GM12878 (cell line): ENCODE measurements around the gene CLASP1. TPM values are rescaled to one million over a fixed set of nuclear protein-coding genes. Genes with fewer than 3 reads are reported as not detected.

Experiments used
- ATAC-seq: fragments of 200-7000 bp; cut with Tn5 transposase; 3 replicates; pipeline ENCODE4 v1.9.1; 2020; ENCODE audit warnings: mild to moderate bottlenecking, moderate library complexity
- BruUV-seq: library from RNA; stranded (reverse); fragments of 400-500 nt; replicated peaks from 2 replicates; lab custom pipeline; 2021; lab: Mats Ljungman, UMichigan
- CTCF ChIA-PET: fragments of 300-600 bp; sonication (Branson Sonifier 250); formaldehyde crosslinking; extraction: SDS; loops from one replicate; lab custom pipeline; 2021; ENCODE audit warnings: inconsistent platforms; lab: Yijun Ruan, JAX
- POLR2A ChIA-PET: fragments of 350-600 bp; formaldehyde crosslinking; extraction: SDS; loops from one replicate; lab custom pipeline; 2021; ENCODE audit warnings: inconsistent platforms; lab: Charles Lee
- RAD21 ChIA-PET: fragments of 300-600 bp; sonication (Branson Sonifier 250); formaldehyde crosslinking; loops from one replicate; lab custom pipeline; 2023; ENCODE audit warnings: antibody characterized with exemption; ENCODE audit not compliant: unreplicated experiment; lab: Charles Lee
- SMC1A ChIA-PET: fragments of 300-600 bp; sonication (Branson Sonifier 250); formaldehyde crosslinking; loops from one replicate; lab custom pipeline; 2023; ENCODE audit not compliant: unreplicated experiment, uncharacterized antibody; lab: Charles Lee
- DNase-seq: peaks from one replicate; pipeline ENCODE4 v3.0.0-alpha.2; 2011; ENCODE audit warnings: low read depth, low spot score
- FAIRE-seq: peaks from 3 replicates; lab custom pipeline; 2011; peaks lifted over from hg19 to GRCh38; lab: Jason Lieb, UNC
- H2AFZ ChIP-seq: 2 replicates; pipeline ENCODE4 v1.6.0; 2011; ENCODE audit warnings: low read depth, low read length, control low read depth; ENCODE audit not compliant: control insufficient read depth
- H3K27ac ChIP-seq: 2 replicates; pipeline ENCODE4 v1.5.1; 2011; ENCODE audit warnings: control low read depth; ENCODE audit not compliant: control insufficient read depth, insufficient read depth
- H3K27me3 ChIP-seq, 2 experiments: replicated peaks in 1 of 2; 2 replicates each; pipeline versions ENCODE4 v1.6.0 to v1.6.1; 2011; ENCODE audit warnings: low read length in 1 of 2; ENCODE audit not compliant: control insufficient read depth in 2 of 2, insufficient read depth in 2 of 2
- H3K36me3 ChIP-seq, 2 experiments: 2 replicates each; pipeline ENCODE4 v1.5.1; 2011; ENCODE audit warnings: low read length in 1 of 2; ENCODE audit not compliant: control insufficient read depth in 2 of 2, insufficient read depth in 2 of 2
- H3K4me1 ChIP-seq: 2 replicates; pipeline ENCODE4 v1.6.1; 2011; ENCODE audit warnings: mild to moderate bottlenecking, low read length, moderate library complexity, mixed read lengths; ENCODE audit not compliant: control insufficient read depth, insufficient read depth
- H3K4me2 ChIP-seq: 2 replicates; pipeline ENCODE4 v1.6.0; 2011; ENCODE audit warnings: control low read depth; ENCODE audit not compliant: control insufficient read depth, insufficient read depth
- H3K4me3 ChIP-seq: fragments of 200-600 bp; sonication (generic); 2 replicates; pipeline ENCODE4 v1.5.1; 2016
- H3K79me2 ChIP-seq: 2 replicates; pipeline ENCODE4 v1.6.0; 2011; ENCODE audit warnings: low read length; ENCODE audit not compliant: control insufficient read depth, insufficient read depth
- H3K9ac ChIP-seq: 2 replicates; pipeline ENCODE4 v1.8.0; 2011; ENCODE audit warnings: low read length, control low read depth, mixed read lengths; ENCODE audit not compliant: control insufficient read depth, insufficient read depth
- H3K9me3 ChIP-seq: replicated peaks from 3 replicates; pipeline ENCODE4 v1.5.1; 2011; ENCODE audit warnings: mild to moderate bottlenecking, low read length; ENCODE audit not compliant: control insufficient read depth, insufficient read depth
- H4K20me1 ChIP-seq: 2 replicates; pipeline ENCODE4 v1.6.0; 2011; ENCODE audit not compliant: control insufficient read depth, insufficient read depth
- MEF2B ChIP-seq: fragments of 450-650 bp; IDR thresholded peaks from 2 replicates; pipeline ENCODE4 v1.6.1; 2018; ENCODE audit warnings: mild to moderate bottlenecking, moderate library complexity; ENCODE audit not compliant: partially characterized antibody, poor library complexity, severe bottlenecking
- MTA2 ChIP-seq: fragments of 450-650 bp; IDR thresholded peaks from 2 replicates; pipeline ENCODE4 v1.6.1; 2016; ENCODE audit warnings: low read depth, mild to moderate bottlenecking, moderate library complexity
- NR2C1 ChIP-seq: fragments of 450-650 bp; IDR thresholded peaks from 2 replicates; pipeline ENCODE4 v1.6.1; 2017; ENCODE audit warnings: antibody characterized with exemption, mild to moderate bottlenecking, moderate library complexity
- TCF7 ChIP-seq: IDR thresholded peaks from 2 replicates; pipeline ENCODE4 v1.6.1; 2014; ENCODE audit warnings: antibody characterized with exemption, borderline replicate concordance
- ZNF687 ChIP-seq: fragments of 450-650 bp; IDR thresholded peaks from 2 replicates; pipeline ENCODE4 v1.6.1; 2017; ENCODE audit warnings: mild to moderate bottlenecking, moderate library complexity
- WGBS: methylation state at CpG from one replicate; pipeline ENCODE4 v1.1.6; 2016; ENCODE audit warnings: low lambda C conversion rate; ENCODE audit not compliant: insufficient replicate concordance, insufficient coverage; ENCODE audit errors: missing lambda C conversion rate; 5-methylcytosine and 5-hydroxymethylcytosine counted together
- in situ Hi-C: fragments of 300-500 bp; cut with MboI; formaldehyde crosslinking; loops from 9 replicates; pipeline ENCODE4 v1.14.3; 2018; ENCODE audit warnings: mixed read lengths
- intact Hi-C: fragments of 100-400 bp; cut with micrococcal nuclease; formaldehyde crosslinking; loops from one replicate; pipeline ENCODE4 v1.14.2; 2022; ENCODE audit not compliant: unreplicated experiment
- polyA plus RNA-seq, 11 experiments: library from polyadenylated mRNA; depleted of rRNA in 4 of 11; unstranded in 6 of 11; stranded (reverse) in 5 of 11; fragments of >200 nt; fragmentation: Nextera tagmentation in 4 of 11; fragmentation: Illumina TruSeq in 1 of 11; extraction: Ambion mirVana in 4 of 11; extraction: Trizol in 1 of 11; gene quantifications; 1 replicate in 1 of 11; 2 replicates in 10 of 11; pipeline versions ENCODE4 v1.2.1 to v1.2.3, GENCODE V29; 2011 to 2016; ENCODE audit warnings: inconsistent platforms in 2 of 11, missing spikeins in 2 of 11, low read depth in 1 of 11
- total RNA-seq, 4 experiments: library from RNA; depleted of rRNA in 3 of 4; stranded (reverse); fragments of >200 nt in 3 of 4; fragmentation: Illumina TruSeq in 1 of 4; extraction: Trizol in 1 of 4; gene quantifications; 2 replicates each; pipeline versions ENCODE4 v1.2.1 to v1.2.3, GENCODE V29; 2013 to 2021
- TF ChIP-seq, protein P1 (sequence below), 3 experiments: IDR thresholded peaks in 2 of 3; conservative IDR thresholded peaks in 1 of 3; 2 replicates each; pipeline ENCODE4 v1.5.1; 2011; ENCODE audit warnings: low read depth in 3 of 3, low read length in 3 of 3, mild to moderate bottlenecking in 3 of 3, control low read depth in 2 of 3, moderate library complexity in 2 of 3, inconsistent platforms in 1 of 3, mixed read lengths in 1 of 3; ENCODE audit not compliant: control insufficient read depth in 2 of 3, insufficient read depth in 1 of 3; ENCODE audit errors: extremely low read depth in 1 of 3
- TF ChIP-seq, protein P2 (sequence below): IDR thresholded peaks from 2 replicates; pipeline ENCODE4 v1.6.1; 2011; ENCODE audit warnings: mild to moderate bottlenecking, low read depth, low read length, moderate library complexity; ENCODE audit not compliant: insufficient replicate concordance

Gene CLASP1
- total and polyA plus RNA-seq, 10 of the 15 experiments (the other 5 are each of a cell fraction or from before 2014, with no cell fraction given) = 1.4 to 62.4 (median 32.9) TPM

DNA sequence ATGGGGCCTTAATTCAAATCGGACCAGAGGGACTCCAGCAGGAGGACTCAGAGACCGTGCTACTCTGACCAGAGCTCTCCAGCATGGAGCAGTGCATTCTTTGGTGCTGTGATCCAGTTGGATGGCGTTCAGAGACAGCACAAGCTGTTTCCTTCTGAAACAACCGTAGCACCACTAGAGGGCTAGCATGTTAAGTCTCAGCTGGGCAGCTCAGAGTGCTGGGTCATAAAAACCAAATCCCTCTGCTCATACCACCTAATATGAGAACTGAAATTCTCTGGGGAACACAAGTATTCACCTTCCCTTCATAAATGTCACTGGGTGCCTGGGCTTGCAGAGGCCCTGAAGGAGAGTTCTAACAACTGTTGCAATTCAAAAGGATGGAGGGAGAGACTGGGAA is 266.5 kb downstream of the CLASP1 start:
- ChIA-PET SMC1A (interaction anchor here (0.6 kb wide), 1 partner anchor 594 kb away, joined by 4 read pairs; no protein-coding TSS in a partner anchor), POLR2A (no interaction called here), CTCF (interaction anchor here (1.2 kb wide), 1 partner anchor 20 kb away, joined by 6 read pairs; no protein-coding TSS in a partner anchor), RAD21 (no interaction called here)
- H3K36me3 ChIP-seq = peaks cover 19 to 35% of the 10 kb centered on the region in 2 experiments
- FAIRE-seq (no peak), DNase-seq (no peak), ATAC-seq (peak; percentile 52)
- H3K27me3 ChIP-seq = no peaks in the 10 kb centered on the region
- no peak overlapping the region for H3K4me3 ChIP-seq
- H3K27ac ChIP-seq = no peak overlapping the region
- H3K79me2 ChIP-seq = no peaks in the 10 kb centered on the region
- H3K4me1 ChIP-seq = peaks cover 3% of the 10 kb centered on the region; the same call in 1 of the 2 replicates
- in situ Hi-C loops = no loop called here
- H4K20me1 ChIP-seq = no peaks in the 10 kb centered on the region
- H3K9ac ChIP-seq = no peak overlapping the region
- no peak overlapping the region for H3K4me2 ChIP-seq
- WGBS = 68% methylated on average over 4 of the region's 4 CpGs
- TF ChIP-seq NR2C1 (no peak), TCF7 (no peak), ZNF687 (no peak), MTA2 (no peak), MEF2B (peak; percentile 70)
- TF ChIP-seq, protein P1, sequence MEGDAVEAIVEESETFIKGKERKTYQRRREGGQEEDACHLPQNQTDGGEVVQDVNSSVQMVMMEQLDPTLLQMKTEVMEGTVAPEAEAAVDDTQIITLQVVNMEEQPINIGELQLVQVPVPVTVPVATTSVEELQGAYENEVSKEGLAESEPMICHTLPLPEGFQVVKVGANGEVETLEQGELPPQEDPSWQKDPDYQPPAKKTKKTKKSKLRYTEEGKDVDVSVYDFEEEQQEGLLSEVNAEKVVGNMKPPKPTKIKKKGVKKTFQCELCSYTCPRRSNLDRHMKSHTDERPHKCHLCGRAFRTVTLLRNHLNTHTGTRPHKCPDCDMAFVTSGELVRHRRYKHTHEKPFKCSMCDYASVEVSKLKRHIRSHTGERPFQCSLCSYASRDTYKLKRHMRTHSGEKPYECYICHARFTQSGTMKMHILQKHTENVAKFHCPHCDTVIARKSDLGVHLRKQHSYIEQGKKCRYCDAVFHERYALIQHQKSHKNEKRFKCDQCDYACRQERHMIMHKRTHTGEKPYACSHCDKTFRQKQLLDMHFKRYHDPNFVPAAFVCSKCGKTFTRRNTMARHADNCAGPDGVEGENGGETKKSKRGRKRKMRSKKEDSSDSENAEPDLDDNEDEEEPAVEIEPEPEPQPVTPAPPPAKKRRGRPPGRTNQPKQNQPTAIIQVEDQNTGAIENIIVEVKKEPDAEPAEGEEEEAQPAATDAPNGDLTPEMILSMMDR (IDR thresholded peaks at IDR 0.05 in 2 of 3, conservative IDR thresholded peaks at IDR 0.05 in 1 of 3; ENCODE audit: control insufficient read depth in 2 of 3, extremely low read depth in 1 of 3, insufficient read depth in 1 of 3, low read depth in 3 of 3, low read length in 3 of 3) = peak in 2 of 3 experiments; percentile 7 to 26; a peak in 1 of 6 replicates
- TF ChIP-seq, protein P2, sequence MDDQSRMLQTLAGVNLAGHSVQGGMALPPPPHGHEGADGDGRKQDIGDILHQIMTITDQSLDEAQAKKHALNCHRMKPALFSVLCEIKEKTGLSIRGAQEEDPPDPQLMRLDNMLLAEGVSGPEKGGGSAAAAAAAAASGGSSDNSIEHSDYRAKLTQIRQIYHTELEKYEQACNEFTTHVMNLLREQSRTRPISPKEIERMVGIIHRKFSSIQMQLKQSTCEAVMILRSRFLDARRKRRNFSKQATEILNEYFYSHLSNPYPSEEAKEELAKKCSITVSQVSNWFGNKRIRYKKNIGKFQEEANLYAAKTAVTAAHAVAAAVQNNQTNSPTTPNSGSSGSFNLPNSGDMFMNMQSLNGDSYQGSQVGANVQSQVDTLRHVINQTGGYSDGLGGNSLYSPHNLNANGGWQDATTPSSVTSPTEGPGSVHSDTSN = no peak
- BruUV-seq = no TSS peak
- no peaks in the 10 kb centered on the region for H3K9me3 ChIP-seq
- intact Hi-C loops = no loop called here
- H2AFZ ChIP-seq = no peak overlapping the region
